Measurements from ENCODE around the gene MNT.

Gene MNT

GRCh38 chr17:2338315-2338657 is 62.6 kb downstream of the MNT start:
- POLR2A ChIA-PET: interaction anchor here (0.6 to 0.9 kb wide), 2 partner anchors 9 kb away, joined by 3 read pairs; no protein-coding TSS in a partner anchor
- CTCF ChIA-PET: interaction anchor here (0.8 to 8.6 kb wide), 9 partner anchors 10 to 287 kb away, joined by 3 to 56 read pairs (median 3); partner anchors contain the start of gene HIC1
- DNase-seq (ENCODE audit: extremely low spot score): no peak
- no peak for TF ChIP-seq CTCF (IDR thresholded peaks at IDR 0.05; ENCODE audit: control extremely low read depth, extremely low read depth, low read depth, missing control alignments)

DNA sequence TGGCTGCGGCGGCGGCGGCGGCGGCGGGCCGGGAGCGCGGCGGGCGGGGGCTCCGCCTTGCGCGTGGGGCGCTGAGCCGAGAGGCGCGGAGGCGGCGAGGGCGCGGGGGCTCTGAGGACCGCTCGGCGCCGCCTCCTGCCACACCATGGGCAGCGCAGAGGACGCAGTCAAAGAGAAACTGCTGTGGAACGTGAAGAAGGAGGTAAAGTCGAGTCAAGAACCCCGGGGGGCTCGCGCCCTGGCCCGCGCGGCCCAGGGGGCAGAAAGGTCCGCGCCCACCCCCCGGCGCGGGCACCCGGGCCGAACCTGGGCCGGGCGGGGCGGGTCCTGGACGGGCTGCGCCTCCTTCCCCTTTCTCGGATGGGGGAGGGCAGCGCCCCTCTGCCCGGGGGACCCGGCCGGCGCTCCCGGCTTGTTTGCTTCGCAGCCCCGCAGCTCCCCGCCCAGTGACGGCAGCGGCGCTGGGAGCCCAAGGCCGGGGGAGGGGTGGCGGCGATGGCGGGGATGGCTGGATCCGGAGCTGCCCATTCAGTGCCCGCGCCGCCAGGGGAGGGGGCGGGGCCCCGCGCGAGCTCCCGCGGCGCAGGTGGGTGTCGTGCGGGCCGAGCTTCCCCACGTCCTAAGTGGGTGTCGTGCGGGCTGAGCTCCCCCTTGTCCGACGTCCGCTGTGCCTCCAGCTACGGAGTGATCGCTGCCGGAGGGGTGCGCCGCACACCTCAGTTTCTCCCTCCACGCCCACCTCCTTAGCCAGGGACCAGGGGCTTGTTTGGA is 63.1 kb downstream of the MNT start:
- no peak for TF ChIP-seq CTCF (IDR thresholded peaks at IDR 0.05; ENCODE audit: control extremely low read depth, extremely low read depth, low read depth, missing control alignments)
- DNase-seq (ENCODE audit: extremely low spot score): peak; percentile 73
- CTCF ChIA-PET: interaction anchor here (0.8 to 8.6 kb wide), 9 partner anchors 10 to 283 kb away, joined by 3 to 56 read pairs (median 5); partner anchors contain the start of gene HIC1
- POLR2A ChIA-PET: interaction anchor here (0.5 to 0.9 kb wide), 3 partner anchors 8 to 17 kb away, joined by 3 to 4 read pairs (median 3); no protein-coding TSS in a partner anchor

DNA sequence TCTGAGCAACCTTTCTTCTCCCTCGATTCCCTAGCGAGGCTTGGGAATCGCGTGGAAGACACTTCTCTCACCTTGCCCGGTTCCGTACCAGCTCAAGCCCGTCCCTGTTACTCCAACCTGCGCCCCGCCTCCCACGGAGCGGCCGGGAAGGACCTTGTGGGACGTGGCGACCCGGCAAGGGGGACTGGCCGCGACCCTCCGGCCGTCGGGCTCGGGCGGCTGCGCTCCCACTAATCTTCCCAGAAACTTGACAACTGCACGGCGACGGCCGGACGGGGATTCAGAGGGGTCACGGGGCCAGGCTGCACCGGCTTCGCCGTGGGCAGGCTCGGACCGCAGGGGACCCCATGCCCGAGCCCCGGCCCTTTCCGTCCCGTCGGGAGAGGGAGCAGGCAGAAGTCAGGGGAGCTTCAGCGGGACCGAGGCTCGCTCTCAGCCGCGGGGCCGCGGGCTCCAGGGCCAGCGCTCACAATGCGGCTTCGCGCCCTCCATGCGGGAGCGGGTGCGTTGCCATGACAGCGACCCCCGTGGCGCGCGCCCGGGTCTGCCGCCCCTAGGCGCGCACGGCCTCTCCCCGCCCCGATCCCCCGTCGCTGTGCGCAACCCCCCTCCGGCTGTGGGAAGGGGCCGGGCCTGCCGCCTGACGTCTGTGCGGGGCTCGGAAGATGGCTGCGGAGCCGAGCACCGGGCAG is 63.9 kb downstream of the MNT start, which contains the start of gene SGSM2:
SGSM2 (plus strand) TSS at position 650 of the 692 bp plus-strand sequence. CDS start 188 bp downstream, outside the sequence.
- peak; percentile 89 for DNase-seq (ENCODE audit: extremely low spot score)
- CTCF ChIA-PET: interaction anchor here (1.1 to 8.6 kb wide), 11 partner anchors 11 to 284 kb away, joined by 3 to 56 read pairs (median 5); partner anchors contain the start of gene HIC1
- POLR2A ChIA-PET: interaction anchor here (0.9 to 1.3 kb wide), 2 partner anchors 77 to 281 kb away, joined by 3 to 4 read pairs; no protein-coding TSS in a partner anchor
- TF ChIP-seq CTCF (IDR thresholded peaks at IDR 0.05; ENCODE audit: control extremely low read depth, extremely low read depth, low read depth, missing control alignments): no peak

- DNase-seq (ENCODE audit: extremely low spot score): peak; percentile 98
- CTCF ChIA-PET: interaction anchor here (0.7 to 8.6 kb wide), 15 partner anchors 10 to 283 kb away, joined by 3 to 56 read pairs (median 5); partner anchors contain the start of gene HIC1
- POLR2A ChIA-PET: interaction anchor here (0.6 to 1.3 kb wide), 5 partner anchors 9 to 281 kb away, joined by 3 to 5 read pairs (median 4); no protein-coding TSS in a partner anchor
- peak; percentile 45 for TF ChIP-seq CTCF (IDR thresholded peaks at IDR 0.05; ENCODE audit: control extremely low read depth, extremely low read depth, low read depth, missing control alignments)
These were observed 64.5 kb downstream of the MNT start, which contains the start of gene TSR1 for GRCh38 chr17:2336215-2336851. TSS of gene TSR1 (minus strand) at chr17:2336457. CDS start at chr17:2336427, 30 bp downstream.

DNA sequence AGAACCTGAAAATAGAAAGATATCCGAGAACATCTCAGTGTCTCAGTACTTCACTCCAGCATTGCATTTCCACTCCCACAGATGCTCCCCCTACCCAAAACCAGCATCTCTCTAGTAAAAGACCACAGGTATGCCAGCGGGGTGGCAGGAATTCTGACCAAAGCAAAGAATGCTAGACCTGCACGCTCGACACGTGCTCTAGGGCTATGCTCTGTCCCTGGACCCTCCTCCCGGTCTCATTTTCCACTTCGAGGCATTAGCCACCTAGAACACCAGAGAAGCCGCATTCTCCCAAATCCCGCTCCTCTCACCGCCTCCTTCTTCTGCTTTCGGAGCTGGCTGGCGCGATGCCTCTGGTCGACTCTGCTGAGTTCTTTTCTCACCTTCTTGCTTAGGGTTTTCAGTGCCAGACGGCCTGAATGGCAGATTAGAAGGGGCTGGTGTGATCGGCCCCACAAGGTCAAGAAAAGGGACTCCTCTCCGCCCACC is 65.1 kb downstream of the MNT start:
- ChIA-PET POLR2A (interaction anchor here (0.6 to 1.3 kb wide), 5 partner anchors 9 to 280 kb away, joined by 3 to 5 read pairs (median 4); no protein-coding TSS in a partner anchor), CTCF (interaction anchor here (0.7 to 8.6 kb wide), 15 partner anchors 9 to 283 kb away, joined by 3 to 56 read pairs (median 5); partner anchors contain the start of gene HIC1)
- DNase-seq (ENCODE audit: extremely low spot score): no peak
- TF ChIP-seq CTCF (IDR thresholded peaks at IDR 0.05; ENCODE audit: control extremely low read depth, extremely low read depth, low read depth, missing control alignments): no peak

All from GM10248 (cell line).